Keratinocyte (primary cell): Measurements from ENCODE around the gene ARCN1.

Experiments
- EZH2 ChIP-seq: IDR thresholded peaks from one replicate; pipeline ENCODE4 v1.6.1; 2012; ENCODE audit warnings: inconsistent platforms, mild to moderate bottlenecking, low read length, moderate library complexity
- TF ChIP-seq, protein P1 (sequence below), 3 experiments: IDR thresholded peaks in 1 of 3; conservative IDR thresholded peaks in 1 of 3; optimal IDR thresholded peaks in 1 of 3; 2 replicates in 2 of 3; 3 replicates in 1 of 3; pipeline versions ENCODE3 to v1.5.1; 2011; ENCODE audit warnings: low read length in 3 of 3, mild to moderate bottlenecking in 3 of 3, moderate library complexity in 2 of 3, control low read depth in 1 of 3, inconsistent platforms in 1 of 3; ENCODE audit not compliant: insufficient read depth in 2 of 3; ENCODE audit errors: extremely low read depth in 1 of 3

DNA sequence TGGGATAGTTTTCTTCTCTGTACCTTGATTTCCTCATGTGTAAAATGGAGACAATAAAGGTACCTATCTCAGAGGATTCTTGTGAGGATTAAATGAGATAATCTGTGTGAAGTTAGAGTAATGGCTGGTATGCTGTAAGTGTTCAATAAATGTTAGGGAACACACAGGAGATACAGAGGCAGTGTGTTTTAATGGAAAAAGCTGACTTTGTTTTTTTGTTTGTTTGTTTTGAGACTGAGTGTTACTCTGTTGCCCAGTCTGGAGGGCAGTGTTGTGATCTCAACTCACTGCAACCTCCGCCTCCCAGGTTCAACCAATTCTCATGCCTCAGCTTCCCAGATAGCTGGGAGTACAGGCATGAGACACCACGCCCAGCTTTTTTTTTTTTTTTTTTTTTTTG lies 2.5 kb upstream of the ARCN1 start:
- TF ChIP-seq, protein P1, sequence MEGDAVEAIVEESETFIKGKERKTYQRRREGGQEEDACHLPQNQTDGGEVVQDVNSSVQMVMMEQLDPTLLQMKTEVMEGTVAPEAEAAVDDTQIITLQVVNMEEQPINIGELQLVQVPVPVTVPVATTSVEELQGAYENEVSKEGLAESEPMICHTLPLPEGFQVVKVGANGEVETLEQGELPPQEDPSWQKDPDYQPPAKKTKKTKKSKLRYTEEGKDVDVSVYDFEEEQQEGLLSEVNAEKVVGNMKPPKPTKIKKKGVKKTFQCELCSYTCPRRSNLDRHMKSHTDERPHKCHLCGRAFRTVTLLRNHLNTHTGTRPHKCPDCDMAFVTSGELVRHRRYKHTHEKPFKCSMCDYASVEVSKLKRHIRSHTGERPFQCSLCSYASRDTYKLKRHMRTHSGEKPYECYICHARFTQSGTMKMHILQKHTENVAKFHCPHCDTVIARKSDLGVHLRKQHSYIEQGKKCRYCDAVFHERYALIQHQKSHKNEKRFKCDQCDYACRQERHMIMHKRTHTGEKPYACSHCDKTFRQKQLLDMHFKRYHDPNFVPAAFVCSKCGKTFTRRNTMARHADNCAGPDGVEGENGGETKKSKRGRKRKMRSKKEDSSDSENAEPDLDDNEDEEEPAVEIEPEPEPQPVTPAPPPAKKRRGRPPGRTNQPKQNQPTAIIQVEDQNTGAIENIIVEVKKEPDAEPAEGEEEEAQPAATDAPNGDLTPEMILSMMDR (optimal IDR thresholded peaks at IDR 0.05 in 1 of 3, IDR thresholded peaks at IDR 0.05 in 1 of 3, conservative IDR thresholded peaks at IDR 0.05 in 1 of 3; ENCODE audit: extremely low read depth in 1 of 3, insufficient read depth in 2 of 3, low read length in 3 of 3) = no peak
- TF ChIP-seq EZH2 = no peak
